HFFc6 (cell line): ENCODE results near the gene FSTL4. TPM values are rescaled to one million over a fixed set of nuclear protein-coding genes. Genes with fewer than 3 reads are reported as not detected.
A peak's percentile ranks its signal among the peaks of the same experiment; 100 is the strongest.

Source experiments
- DNase-seq: peaks from one replicate; pipeline ENCODE4 v3.0.0-alpha.2; 2018
- H3K27ac Mint-ChIP-seq: 2 replicates; pipeline ENCODE4 v1.8.0; 2020; ENCODE audit warnings: mild to moderate bottlenecking, mixed read lengths
- H3K27me3 Mint-ChIP-seq: 2 replicates; pipeline ENCODE4 v1.8.0; 2021; ENCODE audit warnings: mild to moderate bottlenecking, moderate library complexity, mixed read lengths; ENCODE audit not compliant: insufficient read depth
- H3K36me3 Mint-ChIP-seq: 2 replicates; pipeline ENCODE4 v1.8.0; 2021; ENCODE audit warnings: low read depth, mixed read lengths
- H3K4me1 Mint-ChIP-seq: 2 replicates; pipeline ENCODE4 v1.8.0; 2020; ENCODE audit warnings: low read depth, mixed read lengths
- H3K4me3 Mint-ChIP-seq: 2 replicates; pipeline ENCODE4 v1.8.0; 2020; ENCODE audit warnings: mild to moderate bottlenecking, moderate library complexity, mixed read lengths
- H3K9me3 Mint-ChIP-seq: 2 replicates; pipeline ENCODE4 v1.8.0; 2020; ENCODE audit warnings: mild to moderate bottlenecking, mixed read lengths
- total RNA-seq, 6 experiments: library from RNA; stranded (reverse); fragmentation: NEBNext Ultra II Directional; extraction: Animal tissue kit (Norgen Biotek cat#: 25700); gene quantifications; 2 replicates in 1 of 6; 3 replicates in 5 of 6; pipeline ENCODE4 v1.2.3, GENCODE V29; 2021
- TF ChIP-seq, protein P1 (sequence below): fragments of 200-600 bp; sonication (generic); IDR thresholded peaks from 2 replicates; pipeline ENCODE4 v1.5.0; 2021; ENCODE audit warnings: antibody characterized with exemption, mild to moderate bottlenecking

The FSTL4 gene
- total RNA-seq, 6 experiments from 2014 or later: not detected

DNA sequence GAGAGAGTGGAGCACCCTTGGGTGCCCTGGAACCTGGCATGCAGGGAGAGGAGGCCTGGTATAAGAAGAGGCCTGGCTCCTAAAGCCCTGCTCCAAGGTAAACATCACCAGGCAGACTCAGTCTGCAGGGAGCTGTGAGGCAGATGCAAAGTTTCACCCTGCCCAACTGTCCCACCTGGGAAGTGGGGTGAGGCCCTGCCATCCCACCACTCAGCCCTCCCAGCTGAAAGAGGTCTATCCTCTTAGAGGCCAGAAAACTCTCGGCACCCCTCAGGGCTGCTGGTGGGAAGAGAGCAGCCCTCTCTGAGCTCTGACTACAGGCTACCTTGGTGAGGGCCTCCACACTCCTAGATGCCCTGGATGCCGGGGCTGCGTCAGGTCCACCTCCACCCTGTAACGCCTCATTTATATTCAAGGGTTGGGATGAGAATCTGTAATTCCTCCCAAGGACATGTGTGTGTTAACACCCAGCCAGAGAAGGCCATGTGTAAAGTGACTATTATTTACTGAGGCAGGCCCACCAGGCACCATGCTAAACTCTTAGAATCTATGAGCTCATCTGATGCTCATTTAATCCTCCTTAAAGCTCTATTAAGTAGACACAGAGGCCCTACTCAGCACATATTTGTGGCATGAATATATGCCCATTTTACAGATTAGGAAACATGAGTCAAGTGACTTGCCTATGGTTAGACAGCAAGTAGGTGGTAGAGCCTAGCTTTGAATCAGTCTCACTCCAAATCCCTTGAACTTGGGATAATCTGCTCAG, 205.9 kb downstream of the FSTL4 start:
- Mint-ChIP-seq H3K4me3 (no peak overlapping the region), H3K36me3 (no peaks in the 10 kb centered on the region), H3K27me3 (peaks cover 21% of the 10 kb centered on the region), H3K27ac (no peak overlapping the region), H3K4me1 (no peaks in the 10 kb centered on the region), H3K9me3 (no peaks in the 10 kb centered on the region)
- TF ChIP-seq, protein P1, sequence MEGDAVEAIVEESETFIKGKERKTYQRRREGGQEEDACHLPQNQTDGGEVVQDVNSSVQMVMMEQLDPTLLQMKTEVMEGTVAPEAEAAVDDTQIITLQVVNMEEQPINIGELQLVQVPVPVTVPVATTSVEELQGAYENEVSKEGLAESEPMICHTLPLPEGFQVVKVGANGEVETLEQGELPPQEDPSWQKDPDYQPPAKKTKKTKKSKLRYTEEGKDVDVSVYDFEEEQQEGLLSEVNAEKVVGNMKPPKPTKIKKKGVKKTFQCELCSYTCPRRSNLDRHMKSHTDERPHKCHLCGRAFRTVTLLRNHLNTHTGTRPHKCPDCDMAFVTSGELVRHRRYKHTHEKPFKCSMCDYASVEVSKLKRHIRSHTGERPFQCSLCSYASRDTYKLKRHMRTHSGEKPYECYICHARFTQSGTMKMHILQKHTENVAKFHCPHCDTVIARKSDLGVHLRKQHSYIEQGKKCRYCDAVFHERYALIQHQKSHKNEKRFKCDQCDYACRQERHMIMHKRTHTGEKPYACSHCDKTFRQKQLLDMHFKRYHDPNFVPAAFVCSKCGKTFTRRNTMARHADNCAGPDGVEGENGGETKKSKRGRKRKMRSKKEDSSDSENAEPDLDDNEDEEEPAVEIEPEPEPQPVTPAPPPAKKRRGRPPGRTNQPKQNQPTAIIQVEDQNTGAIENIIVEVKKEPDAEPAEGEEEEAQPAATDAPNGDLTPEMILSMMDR: no peak
- DNase-seq: no peak

DNA sequence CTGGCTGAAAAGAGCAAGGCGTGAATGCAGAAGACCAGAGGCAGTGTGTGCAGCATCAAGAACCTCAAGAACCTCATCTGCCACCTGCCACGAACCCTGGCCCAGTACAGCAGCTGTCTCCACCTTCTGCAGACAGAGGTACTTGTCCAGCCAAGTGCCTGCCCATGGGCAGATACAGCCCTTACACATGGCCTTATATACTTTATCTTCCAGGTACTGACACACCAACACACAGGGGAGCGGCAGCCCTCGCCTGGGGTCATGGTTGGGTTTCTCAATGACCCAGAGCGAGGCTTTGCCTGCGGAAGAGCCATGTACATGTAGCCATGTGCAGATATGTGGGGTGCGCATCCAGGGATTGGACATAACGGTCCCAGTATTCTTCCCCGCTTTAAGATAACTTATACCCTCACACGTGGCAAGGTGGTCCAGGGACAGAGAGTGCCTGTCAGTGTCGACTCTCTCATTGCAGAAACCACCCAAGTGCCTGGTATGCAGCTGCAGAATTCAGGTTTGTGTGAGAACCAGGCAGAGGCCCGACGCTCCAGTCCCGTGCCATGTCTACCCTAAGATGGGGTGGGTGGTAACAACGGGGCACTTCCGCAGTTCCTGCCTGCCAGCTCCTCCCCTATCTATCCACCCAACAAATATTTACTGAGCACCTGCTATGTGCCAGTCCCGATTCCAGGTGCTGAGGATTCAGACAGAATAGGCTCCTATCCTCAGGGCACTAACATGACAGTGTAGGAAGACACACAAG, 206.9 kb downstream of the FSTL4 start:
- H3K27me3 Mint-ChIP-seq: peaks cover 30% of the 10 kb centered on the region
- H3K9me3 Mint-ChIP-seq: no peaks in the 10 kb centered on the region
- no peaks in the 10 kb centered on the region for H3K36me3 Mint-ChIP-seq
- H3K27ac Mint-ChIP-seq: no peak overlapping the region
- no peak overlapping the region for H3K4me3 Mint-ChIP-seq
- DNase-seq: no peak
- no peaks in the 10 kb centered on the region for H3K4me1 Mint-ChIP-seq
- TF ChIP-seq, protein P1: no peak

DNA sequence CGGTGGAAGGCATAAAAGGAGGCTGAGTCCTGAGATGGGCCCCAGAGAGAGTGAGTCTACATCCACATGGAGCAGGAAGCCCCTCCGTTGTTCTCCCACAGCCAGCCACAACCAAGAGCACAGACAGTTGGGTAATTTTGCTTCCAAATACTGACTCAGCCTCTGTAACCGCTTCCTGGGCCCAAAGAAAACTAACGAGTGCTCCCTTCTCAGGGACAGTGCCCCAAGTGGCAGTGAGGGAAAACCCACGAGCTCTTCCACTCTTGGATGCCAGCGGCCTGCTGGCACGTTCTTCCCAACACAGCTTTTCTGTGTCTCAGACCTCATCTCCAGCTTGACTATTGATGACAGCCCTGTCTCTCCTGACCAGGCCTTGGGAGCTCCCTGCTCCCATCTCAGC, 207.6 kb downstream of the FSTL4 start:
- peaks cover 28% of the 10 kb centered on the region for H3K27me3 Mint-ChIP-seq
- H3K4me3 Mint-ChIP-seq: no peak overlapping the region
- TF ChIP-seq, protein P1: peak; percentile 37; the same call in 1 of the 2 replicates
- H3K36me3 Mint-ChIP-seq: no peaks in the 10 kb centered on the region
- peak; percentile 8 for DNase-seq
- no peak overlapping the region for H3K27ac Mint-ChIP-seq
- no peaks in the 10 kb centered on the region for H3K4me1 Mint-ChIP-seq
- H3K9me3 Mint-ChIP-seq: no peaks in the 10 kb centered on the region

DNA sequence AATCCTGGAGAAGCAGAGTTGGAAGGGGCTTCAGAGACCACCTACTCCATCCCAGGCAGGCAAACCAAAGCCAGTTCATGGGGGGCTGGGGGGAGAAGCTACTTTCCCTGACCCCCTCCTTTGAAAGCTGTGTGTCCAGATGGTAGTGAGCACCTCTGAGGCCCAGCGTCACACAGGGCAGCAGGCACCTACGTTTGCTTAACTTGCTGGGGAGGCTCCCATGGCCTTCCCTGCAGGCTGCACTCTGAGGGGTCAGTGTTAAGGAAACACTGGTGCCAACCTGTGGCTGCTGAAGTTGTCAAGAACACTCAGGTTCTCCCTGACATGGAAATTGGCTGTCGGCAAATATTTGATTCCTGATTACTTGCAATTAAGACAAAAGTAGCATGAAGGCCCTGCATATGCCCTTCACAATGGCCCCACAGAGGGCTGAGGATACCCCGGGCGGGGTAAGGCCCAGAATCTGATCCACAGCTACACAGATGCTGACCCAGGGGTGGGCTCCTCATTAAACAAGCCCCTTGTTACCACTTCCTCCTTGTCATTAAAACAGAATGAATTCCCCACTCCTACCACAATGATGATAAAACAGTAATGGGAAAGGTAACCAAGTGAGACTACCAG, 208.5 kb downstream of the FSTL4 start:
- peaks cover 28% of the 10 kb centered on the region for H3K27me3 Mint-ChIP-seq
- no peaks in the 10 kb centered on the region for H3K4me1 Mint-ChIP-seq
- H3K9me3 Mint-ChIP-seq: no peaks in the 10 kb centered on the region
- TF ChIP-seq, protein P1: no peak
- no peak overlapping the region for H3K27ac Mint-ChIP-seq
- DNase-seq: no peak
- H3K36me3 Mint-ChIP-seq: no peaks in the 10 kb centered on the region
- H3K4me3 Mint-ChIP-seq: no peak overlapping the region

DNA sequence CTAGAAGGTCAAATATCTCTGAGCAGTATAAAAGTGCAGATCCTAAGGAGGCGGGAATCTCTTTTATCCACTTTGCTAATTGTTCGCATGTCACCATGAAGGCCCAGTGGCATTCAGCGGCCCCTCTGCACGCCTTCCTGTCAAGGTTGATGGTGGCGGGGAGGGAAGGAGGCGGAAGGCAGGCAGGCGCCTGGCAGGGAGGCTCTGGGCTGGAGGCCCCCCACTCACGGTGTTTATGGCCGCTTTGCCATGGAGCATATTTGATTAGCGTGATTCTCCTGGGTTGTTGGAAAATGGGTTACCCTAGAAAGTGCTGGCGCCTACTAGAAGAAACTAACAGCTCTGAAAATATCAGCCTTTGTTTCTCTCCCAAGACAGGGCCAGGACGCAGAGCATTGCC, 209.6 kb downstream of the FSTL4 start:
- no peak overlapping the region for H3K4me3 Mint-ChIP-seq
- H3K4me1 Mint-ChIP-seq: no peaks in the 10 kb centered on the region
- H3K27me3 Mint-ChIP-seq: peaks cover 26% of the 10 kb centered on the region
- no peak for DNase-seq
- no peaks in the 10 kb centered on the region for H3K9me3 Mint-ChIP-seq
- TF ChIP-seq, protein P1: no peak
- no peak overlapping the region for H3K27ac Mint-ChIP-seq
- no peaks in the 10 kb centered on the region for H3K36me3 Mint-ChIP-seq
